GM10248 (cell line): ENCODE data around the gene AMPH.
"Not testable (repeated sequence)": the region's sequence is repeated elsewhere in the genome, so short reads cannot be mapped to it uniquely, and the experiment has no call there.

Source experiments
- CTCF ChIA-PET: fragments of 300-600 bp; sonication (Branson Sonifier 250); formaldehyde crosslinking; extraction: SDS; loops from one replicate; lab custom pipeline; 2021; ENCODE audit warnings: antibody characterized with exemption; lab: Yijun Ruan, JAX
- POLR2A ChIA-PET: fragments of 350-650 bp; sonication (Branson Sonifier 250); formaldehyde crosslinking; extraction: SDS; loops from one replicate; lab custom pipeline; 2020; ENCODE audit warnings: antibody characterized with exemption; lab: Yijun Ruan, JAX
- DNase-seq: peaks from one replicate; pipeline ENCODE4 v3.0.0; 2012; ENCODE audit errors: extremely low spot score
- CTCF ChIP-seq: IDR thresholded peaks from 2 replicates; pipeline ENCODE4 v1.5.1; 2012; ENCODE audit warnings: mild to moderate bottlenecking, low read depth; ENCODE audit errors: extremely low read depth, missing control alignments, control extremely low read depth

Gene AMPH

DNA sequence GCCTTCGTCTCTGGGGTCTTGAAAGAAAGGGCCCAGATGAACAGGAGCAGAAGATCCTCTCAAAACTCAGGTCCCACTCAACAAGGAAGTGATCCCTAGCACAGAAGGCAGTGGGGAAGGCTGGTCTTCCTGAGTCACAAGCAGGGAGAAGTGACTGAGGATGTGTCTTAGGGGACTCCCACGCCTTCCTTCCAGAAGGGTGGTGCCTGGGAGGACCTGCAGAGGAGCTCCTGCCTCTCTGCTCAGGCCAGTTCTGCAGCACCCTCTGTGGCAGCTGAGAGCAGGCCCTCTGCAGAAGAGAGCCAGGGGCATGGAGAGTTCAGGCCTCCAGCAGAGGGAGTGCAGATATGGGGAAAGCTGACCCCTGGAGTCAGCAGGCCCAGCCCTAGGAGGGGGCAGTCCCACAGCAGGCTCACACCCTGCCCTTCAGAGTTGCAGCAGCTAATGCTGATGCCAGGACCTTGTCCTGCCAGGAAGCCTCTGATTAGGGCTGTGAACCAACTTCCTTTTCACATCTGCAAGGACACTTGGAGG, 289.9 kb downstream of the AMPH start:
- CTCF ChIA-PET, result interaction anchor here (0.7 to 3.2 kb wide), 6 partner anchors 11 to 125 kb away, joined by 3 to 13 read pairs (median 6); no protein-coding TSS in a partner anchor
- TF ChIP-seq CTCF, result peak; percentile 18
- DNase-seq, POLR2A ChIA-PET: not testable (repeated sequence)

GRCh38 chr7:38339953-38340819, 291.0 kb downstream of the AMPH start:
- CTCF ChIA-PET, result interaction anchor here (1.1 to 3.2 kb wide), 5 partner anchors 10 to 124 kb away, joined by 5 to 13 read pairs (median 6); no protein-coding TSS in a partner anchor
- DNase-seq, result no peak
- POLR2A ChIA-PET, result no interaction called here
- TF ChIP-seq CTCF, result no peak

DNA sequence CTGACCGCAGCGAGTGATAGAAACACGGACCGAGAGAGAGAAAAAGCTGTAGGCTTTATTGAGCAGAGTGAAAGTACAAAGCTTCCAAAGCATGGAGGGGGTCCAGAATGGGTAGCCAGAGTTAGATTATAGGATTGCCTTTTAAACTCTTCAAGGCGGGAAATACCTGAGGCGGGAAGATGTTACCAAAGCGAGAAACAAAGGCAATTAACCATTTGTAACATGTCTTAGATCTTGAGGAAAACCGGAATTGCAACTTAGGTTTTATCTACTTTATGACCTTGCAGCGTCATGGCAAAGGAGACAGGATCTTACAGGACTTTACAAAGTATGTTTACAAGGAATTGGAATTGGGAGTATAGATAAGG, 295.0 kb downstream of the AMPH start:
- POLR2A ChIA-PET, DNase-seq: not testable (repeated sequence)
- CTCF ChIA-PET, result interaction anchor here (0.6 to 5.7 kb wide), 46 partner anchors 8 to 434 kb away, joined by 3 to 81 read pairs (median 6); partner anchors contain the start of gene SFRP4

GRCh38 chr7:38335492-38336147, 295.6 kb downstream of the AMPH start:
- peak; percentile 84 for DNase-seq
- ChIA-PET CTCF (interaction anchor here (0.6 to 5.7 kb wide), 54 partner anchors 9 to 434 kb away, joined by 3 to 81 read pairs (median 5); partner anchors contain the start of genes SFRP4 and STARD3NL), POLR2A (no interaction called here)
- TF ChIP-seq CTCF, result peak; percentile 100

DNA sequence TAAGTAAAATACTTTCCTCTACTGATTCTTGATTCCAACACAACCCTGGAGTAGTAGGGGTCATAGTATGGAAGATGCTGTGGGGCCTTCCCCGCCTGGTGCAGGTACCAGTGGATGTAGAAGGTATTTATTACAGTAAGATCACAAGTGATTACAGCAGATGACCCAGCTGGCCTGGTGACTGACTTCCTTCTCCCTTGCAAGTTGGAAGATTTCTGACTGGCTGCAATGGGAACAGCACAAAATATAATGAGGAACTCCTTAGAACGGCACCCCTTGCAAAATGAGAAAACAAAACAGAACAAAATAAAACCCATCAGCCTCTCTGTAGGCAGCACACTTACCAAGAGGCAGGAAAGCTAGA, 296.1 kb downstream of the AMPH start:
- no peak for DNase-seq
- ChIA-PET POLR2A (no interaction called here), CTCF (interaction anchor here (0.7 to 5.7 kb wide), 49 partner anchors 8 to 433 kb away, joined by 3 to 81 read pairs (median 5); partner anchors contain the start of genes SFRP4 and STARD3NL)
- TF ChIP-seq CTCF, result no peak

DNA sequence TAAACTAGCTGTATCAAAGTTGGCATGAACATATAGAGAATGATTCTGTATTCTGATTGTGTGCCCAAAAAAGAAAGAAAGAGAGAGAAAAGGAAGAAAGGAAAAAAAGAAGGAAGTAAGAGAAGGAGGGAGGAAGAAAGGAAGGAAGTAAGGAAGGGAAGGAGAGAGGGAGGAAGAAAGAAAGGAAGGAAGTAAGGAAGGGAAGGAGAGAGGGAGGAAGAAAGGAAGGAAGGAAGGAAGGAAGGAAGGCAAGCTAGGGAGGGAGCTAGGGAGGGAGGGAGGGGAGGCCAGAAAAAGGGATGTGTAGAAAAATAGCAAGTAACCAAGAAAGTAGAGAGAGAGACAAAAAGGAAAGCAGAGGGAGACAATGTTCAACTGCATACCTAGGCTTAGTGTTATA, 297.0 kb downstream of the AMPH start:
- TF ChIP-seq CTCF, result no peak
- DNase-seq, result no peak
- ChIA-PET POLR2A (no interaction called here), CTCF (interaction anchor here (1.1 to 5.7 kb wide), 10 partner anchors 7 to 432 kb away, joined by 3 to 81 read pairs (median 37); no protein-coding TSS in a partner anchor)
